Activated naive CD4-positive, alpha-beta T cell treated with anti-CD3 and anti-CD28 coated beads, Interleukin-2, amount 50 U/mL, for 24 hours (primary cell): ENCODE results near the gene PEPD.

Source experiments
- H3K27ac Mint-ChIP-seq: one replicate; pipeline ENCODE4 v1.8.0; 2021; ENCODE audit warnings: mild to moderate bottlenecking, mixed read lengths
- H3K27me3 Mint-ChIP-seq: one replicate; pipeline ENCODE4 v1.8.0; 2021; ENCODE audit warnings: mixed read lengths
- H3K36me3 Mint-ChIP-seq: one replicate; pipeline ENCODE4 v1.8.0; 2021; ENCODE audit warnings: mixed read lengths
- H3K4me1 Mint-ChIP-seq: one replicate; pipeline ENCODE4 v1.8.0; 2021; ENCODE audit warnings: mixed read lengths
- H3K4me3 Mint-ChIP-seq: one replicate; pipeline ENCODE4 v1.8.0; 2021; ENCODE audit warnings: mild to moderate bottlenecking, mixed read lengths
- H3K9me3 Mint-ChIP-seq: one replicate; pipeline ENCODE4 v1.8.0; 2021; ENCODE audit warnings: mixed read lengths

PEPD gene

GRCh38 chr19:33388231-33388724 is 133.3 kb downstream of the PEPD start:
- Mint-ChIP-seq H3K27ac (no peak overlapping the region), H3K36me3 (no peaks in the 10 kb centered on the region), H3K9me3 (no peaks in the 10 kb centered on the region)

GRCh38 chr19:33387351-33388230 is 134.0 kb downstream of the PEPD start:
- Mint-ChIP-seq H3K4me3 (no peak overlapping the region), H3K36me3 (no peaks in the 10 kb centered on the region), H3K27me3 (no peaks in the 10 kb centered on the region), H3K4me1 (peaks cover 12% of the 10 kb centered on the region), H3K27ac (no peak overlapping the region), H3K9me3 (no peaks in the 10 kb centered on the region)

More at GRCh38 chr19:33388231-33388724, 133.3 kb downstream of the PEPD start:
- Mint-ChIP-seq H3K4me3 (no peak overlapping the region), H3K27me3 (no peaks in the 10 kb centered on the region), H3K4me1 (peaks cover 8% of the 10 kb centered on the region)

- Mint-ChIP-seq H3K4me1 (peaks cover 21% of the 10 kb centered on the region), H3K27me3 (no peaks in the 10 kb centered on the region), H3K9me3 (no peaks in the 10 kb centered on the region), H3K36me3 (no peaks in the 10 kb centered on the region), H3K27ac (no peak overlapping the region), H3K4me3 (no peak overlapping the region)
Measured at GRCh38 chr19:33386361-33386858, 135.2 kb downstream of the PEPD start.

GRCh38 chr19:33385956-33386355 is 135.6 kb downstream of the PEPD start:
- Mint-ChIP-seq H3K4me3 (no peak overlapping the region), H3K9me3 (no peaks in the 10 kb centered on the region), H3K27me3 (no peaks in the 10 kb centered on the region), H3K4me1 (peaks cover 24% of the 10 kb centered on the region), H3K36me3 (peaks cover 3% of the 10 kb centered on the region), H3K27ac (no peak overlapping the region)

- Mint-ChIP-seq H3K4me3 (no peak overlapping the region), H3K4me1 (peaks cover 31% of the 10 kb centered on the region), H3K9me3 (no peaks in the 10 kb centered on the region), H3K27ac (no peak overlapping the region), H3K36me3 (peaks cover 4% of the 10 kb centered on the region), H3K27me3 (no peaks in the 10 kb centered on the region)
Measured at GRCh38 chr19:33384983-33385382, 136.6 kb downstream of the PEPD start.

GRCh38 chr19:33383720-33384292 is 137.8 kb downstream of the PEPD start:
- Mint-ChIP-seq H3K9me3 (no peaks in the 10 kb centered on the region), H3K4me1 (peaks cover 41% of the 10 kb centered on the region), H3K27me3 (no peaks in the 10 kb centered on the region), H3K27ac (peak overlapping the region; percentile 70), H3K36me3 (peaks cover 6% of the 10 kb centered on the region), H3K4me3 (no peak overlapping the region)

GRCh38 chr19:33382982-33383381 is 138.6 kb downstream of the PEPD start:
- H3K27ac Mint-ChIP-seq = no peak overlapping the region
- H3K9me3 Mint-ChIP-seq = no peaks in the 10 kb centered on the region
- peaks cover 6% of the 10 kb centered on the region for H3K36me3 Mint-ChIP-seq
- H3K4me3 Mint-ChIP-seq = no peak overlapping the region
- H3K4me1 Mint-ChIP-seq = peaks cover 49% of the 10 kb centered on the region
- H3K27me3 Mint-ChIP-seq = no peaks in the 10 kb centered on the region

GRCh38 chr19:33382006-33382405 is 139.6 kb downstream of the PEPD start:
- Mint-ChIP-seq H3K4me3 (no peak overlapping the region), H3K27ac (no peak overlapping the region), H3K9me3 (no peaks in the 10 kb centered on the region), H3K36me3 (peaks cover 6% of the 10 kb centered on the region), H3K27me3 (no peaks in the 10 kb centered on the region), H3K4me1 (peaks cover 59% of the 10 kb centered on the region)

GRCh38 chr19:33381101-33381500 is 140.5 kb downstream of the PEPD start:
- peaks cover 68% of the 10 kb centered on the region for H3K4me1 Mint-ChIP-seq
- H3K27ac Mint-ChIP-seq = peak overlapping the region; percentile 82
- no peak overlapping the region for H3K4me3 Mint-ChIP-seq
- H3K9me3 Mint-ChIP-seq = no peaks in the 10 kb centered on the region
- H3K36me3 Mint-ChIP-seq = peaks cover 6% of the 10 kb centered on the region
- H3K27me3 Mint-ChIP-seq = no peaks in the 10 kb centered on the region

GRCh38 chr19:33379151-33379829 is 142.3 kb downstream of the PEPD start:
- Mint-ChIP-seq H3K4me3 (no peak overlapping the region), H3K4me1 (peaks cover 86% of the 10 kb centered on the region), H3K36me3 (peaks cover 13% of the 10 kb centered on the region), H3K27me3 (no peaks in the 10 kb centered on the region), H3K9me3 (no peaks in the 10 kb centered on the region), H3K27ac (peak overlapping the region; percentile 51)

GRCh38 chr19:33377586-33378475 is 143.8 kb downstream of the PEPD start:
- Mint-ChIP-seq H3K36me3 (peaks cover 15% of the 10 kb centered on the region), H3K27ac (peak overlapping the region; percentile 35), H3K27me3 (no peaks in the 10 kb centered on the region), H3K9me3 (no peaks in the 10 kb centered on the region), H3K4me3 (no peak overlapping the region), H3K4me1 (peaks cover 76% of the 10 kb centered on the region)

- Mint-ChIP-seq H3K36me3 (peaks cover 15% of the 10 kb centered on the region), H3K4me1 (peaks cover 74% of the 10 kb centered on the region), H3K9me3 (no peaks in the 10 kb centered on the region), H3K27me3 (no peaks in the 10 kb centered on the region), H3K4me3 (peak overlapping the region; percentile 12), H3K27ac (no peak overlapping the region)
Measured at GRCh38 chr19:33376941-33377557, 144.5 kb downstream of the PEPD start.

- no peaks in the 10 kb centered on the region for H3K27me3 Mint-ChIP-seq
- no peak overlapping the region for H3K27ac Mint-ChIP-seq
- H3K9me3 Mint-ChIP-seq = no peaks in the 10 kb centered on the region
- peak overlapping the region; percentile 24 for H3K4me3 Mint-ChIP-seq
- peaks cover 15% of the 10 kb centered on the region for H3K36me3 Mint-ChIP-seq
- peaks cover 68% of the 10 kb centered on the region for H3K4me1 Mint-ChIP-seq
Measured at GRCh38 chr19:33376423-33376822, 145.2 kb downstream of the PEPD start.

- peak overlapping the region; percentile 25 for H3K27ac Mint-ChIP-seq
- peaks cover 11% of the 10 kb centered on the region for H3K36me3 Mint-ChIP-seq
- H3K4me1 Mint-ChIP-seq = peaks cover 63% of the 10 kb centered on the region
- H3K4me3 Mint-ChIP-seq = peak overlapping the region; percentile 98
- no peaks in the 10 kb centered on the region for H3K27me3 Mint-ChIP-seq
- H3K9me3 Mint-ChIP-seq = no peaks in the 10 kb centered on the region
Measured at GRCh38 chr19:33375837-33376159, 145.8 kb downstream of the PEPD start.
